SU-DHL-6 (cell line): ENCODE measurements around the gene RBM20.

Experiments
- H2AFZ ChIP-seq: fragments of 200-600 bp; sonication (generic); 2 replicates; pipeline ENCODE4 v1.6.1; 2014; ENCODE audit warnings: low read depth, mild to moderate bottlenecking, moderate library complexity, mixed read lengths, antibody characterized with exemption, low read length; ENCODE audit not compliant: severe bottlenecking
- H3F3A ChIP-seq: fragments of 200-600 bp; shearing (Covaris generic); 2 replicates; pipeline ENCODE4 v1.6.0; 2016; ENCODE audit warnings: antibody characterized with exemption, mild to moderate bottlenecking; ENCODE audit not compliant: insufficient read depth
- H3K27ac ChIP-seq: fragments of 200-600 bp; sonication (generic); 2 replicates; pipeline ENCODE4 v1.5.1; 2016; ENCODE audit warnings: low read depth, mild to moderate bottlenecking, low read length, moderate library complexity, mixed read lengths
- H3K27me3 ChIP-seq: fragments of 200-600 bp; sonication (generic), shearing (Covaris generic); 2 replicates; pipeline ENCODE4 v1.6.0; 2014; ENCODE audit warnings: mild to moderate bottlenecking, low read length
- H3K36me3 ChIP-seq: fragments of 200-600 bp; sonication (generic); 2 replicates; pipeline ENCODE4 v1.6.1; 2014; ENCODE audit warnings: mild to moderate bottlenecking, low read length, mixed read lengths
- H3K4me2 ChIP-seq: fragments of 300-600, 200-600 bp; shearing (Covaris generic), sonication (generic); 2 replicates; pipeline ENCODE4 v1.6.0; 2014; ENCODE audit warnings: low read length, low read depth, mild to moderate bottlenecking; ENCODE audit not compliant: poor library complexity, severe bottlenecking
- H3K4me3 ChIP-seq: fragments of 200-600 bp; sonication (generic); 2 replicates; pipeline ENCODE4 v1.5.1; 2014; ENCODE audit warnings: antibody characterized with exemption, low read length, mild to moderate bottlenecking, mixed read lengths; ENCODE audit not compliant: insufficient read depth, poor library complexity, severe bottlenecking
- H3K79me2 ChIP-seq: fragments of 200-600 bp; sonication (generic); 2 replicates; pipeline ENCODE4 v1.6.1; 2014; ENCODE audit warnings: mild to moderate bottlenecking, low read length, moderate library complexity; ENCODE audit not compliant: insufficient read depth
- H3K9ac ChIP-seq: fragments of 200-600 bp; sonication (generic); 2 replicates; pipeline ENCODE4 v1.7.0; 2014; ENCODE audit warnings: mild to moderate bottlenecking, low read length
- H3K9me2 ChIP-seq: fragments of 200-600 bp; sonication (generic); replicated peaks from 2 replicates; pipeline ENCODE4 v1.6.1; 2014; ENCODE audit warnings: low read length; ENCODE audit not compliant: insufficient read depth
- H3K9me3 ChIP-seq: fragments of 200-600 bp; sonication (generic); 2 replicates; pipeline ENCODE4 v1.6.1; 2014; ENCODE audit warnings: low read length, mixed read lengths; ENCODE audit not compliant: insufficient read depth
- H4K20me1 ChIP-seq: fragments of 200-600 bp; sonication (generic); 2 replicates; pipeline ENCODE4 v1.6.1; 2014; ENCODE audit warnings: low read depth, mild to moderate bottlenecking, antibody characterized with exemption, low read length, moderate library complexity, mixed read lengths
- EZH2phosphoT487 ChIP-seq: fragments of 200-600 bp; sonication (generic), shearing (Covaris generic); conservative IDR thresholded peaks from 2 replicates; pipeline ENCODE4 v1.6.1; 2018; ENCODE audit warnings: mild to moderate bottlenecking, antibody characterized with exemption, low read length, moderate library complexity, mixed read lengths
- TF ChIP-seq, protein P1 (sequence below): fragments of 200-600 bp; sonication (generic); IDR thresholded peaks from one replicate; pipeline ENCODE4 v1.5.1; 2017; ENCODE audit warnings: antibody characterized with exemption, mild to moderate bottlenecking, low read length, moderate library complexity; ENCODE audit not compliant: insufficient read depth, poor library complexity, severe bottlenecking

The RBM20 gene

DNA sequence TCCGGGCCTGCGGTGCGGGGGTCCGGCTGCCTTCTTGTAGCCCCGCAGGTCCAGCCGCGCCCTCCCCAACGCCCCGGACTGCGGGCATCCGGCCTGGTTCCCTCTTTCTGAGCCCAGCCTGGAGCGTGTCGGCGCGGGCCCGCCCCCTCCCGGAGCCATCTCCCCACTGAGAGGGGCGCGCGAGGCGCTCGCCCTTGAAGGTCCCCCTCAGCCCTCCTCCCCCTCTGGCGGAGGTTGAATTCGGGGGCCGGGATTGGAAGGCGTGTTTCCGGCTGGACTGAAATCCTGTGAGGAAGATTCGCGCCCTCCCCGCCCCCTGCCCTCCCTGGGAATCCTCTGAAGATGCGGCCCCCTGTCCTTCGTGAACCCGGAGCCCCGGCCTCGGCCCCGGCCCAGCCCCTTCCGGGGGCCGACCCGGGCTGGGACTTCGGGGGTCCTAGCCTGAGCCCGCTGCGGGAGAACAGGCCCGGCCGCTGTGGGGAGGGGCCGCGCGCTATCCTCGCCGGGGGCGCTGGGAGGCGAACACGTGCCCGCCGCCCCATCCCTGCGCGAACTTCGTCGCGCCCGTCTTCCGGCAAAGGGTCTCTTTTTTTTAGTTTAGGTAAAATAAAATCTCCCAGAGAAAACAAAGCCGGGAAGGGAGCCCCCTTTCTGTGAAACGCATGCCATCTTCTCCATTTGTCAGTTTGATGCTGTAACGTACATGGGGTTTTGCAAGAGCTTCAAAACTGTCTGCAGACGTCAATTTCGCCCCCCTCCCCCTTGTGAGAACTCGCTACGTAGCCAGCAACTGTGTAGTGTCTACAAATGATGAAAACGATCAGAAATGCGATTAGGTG is 228.2 kb downstream of the RBM20 start:
- peaks cover 15% of the 10 kb centered on the region for H3K36me3 ChIP-seq
- no peaks in the 10 kb centered on the region for H3K9me3 ChIP-seq
- H3K27ac ChIP-seq, result peak overlapping the region; percentile 89
- H3F3A ChIP-seq, result peaks cover 51% of the 10 kb centered on the region
- peak overlapping the region; percentile 76 for H3K9ac ChIP-seq
- H3K4me2 ChIP-seq, result peak overlapping the region; percentile 99
- peak overlapping the region; percentile 78 for H3K4me3 ChIP-seq
- H2AFZ ChIP-seq, result peak overlapping the region; percentile 74
- no peaks in the 10 kb centered on the region for H4K20me1 ChIP-seq
- H3K27me3 ChIP-seq, result no peaks in the 10 kb centered on the region
- TF ChIP-seq, protein P1, sequence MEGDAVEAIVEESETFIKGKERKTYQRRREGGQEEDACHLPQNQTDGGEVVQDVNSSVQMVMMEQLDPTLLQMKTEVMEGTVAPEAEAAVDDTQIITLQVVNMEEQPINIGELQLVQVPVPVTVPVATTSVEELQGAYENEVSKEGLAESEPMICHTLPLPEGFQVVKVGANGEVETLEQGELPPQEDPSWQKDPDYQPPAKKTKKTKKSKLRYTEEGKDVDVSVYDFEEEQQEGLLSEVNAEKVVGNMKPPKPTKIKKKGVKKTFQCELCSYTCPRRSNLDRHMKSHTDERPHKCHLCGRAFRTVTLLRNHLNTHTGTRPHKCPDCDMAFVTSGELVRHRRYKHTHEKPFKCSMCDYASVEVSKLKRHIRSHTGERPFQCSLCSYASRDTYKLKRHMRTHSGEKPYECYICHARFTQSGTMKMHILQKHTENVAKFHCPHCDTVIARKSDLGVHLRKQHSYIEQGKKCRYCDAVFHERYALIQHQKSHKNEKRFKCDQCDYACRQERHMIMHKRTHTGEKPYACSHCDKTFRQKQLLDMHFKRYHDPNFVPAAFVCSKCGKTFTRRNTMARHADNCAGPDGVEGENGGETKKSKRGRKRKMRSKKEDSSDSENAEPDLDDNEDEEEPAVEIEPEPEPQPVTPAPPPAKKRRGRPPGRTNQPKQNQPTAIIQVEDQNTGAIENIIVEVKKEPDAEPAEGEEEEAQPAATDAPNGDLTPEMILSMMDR, result no peak
- TF ChIP-seq EZH2phosphoT487, result no peak
- no peaks in the 10 kb centered on the region for H3K9me2 ChIP-seq
- peaks cover 47% of the 10 kb centered on the region for H3K79me2 ChIP-seq

DNA sequence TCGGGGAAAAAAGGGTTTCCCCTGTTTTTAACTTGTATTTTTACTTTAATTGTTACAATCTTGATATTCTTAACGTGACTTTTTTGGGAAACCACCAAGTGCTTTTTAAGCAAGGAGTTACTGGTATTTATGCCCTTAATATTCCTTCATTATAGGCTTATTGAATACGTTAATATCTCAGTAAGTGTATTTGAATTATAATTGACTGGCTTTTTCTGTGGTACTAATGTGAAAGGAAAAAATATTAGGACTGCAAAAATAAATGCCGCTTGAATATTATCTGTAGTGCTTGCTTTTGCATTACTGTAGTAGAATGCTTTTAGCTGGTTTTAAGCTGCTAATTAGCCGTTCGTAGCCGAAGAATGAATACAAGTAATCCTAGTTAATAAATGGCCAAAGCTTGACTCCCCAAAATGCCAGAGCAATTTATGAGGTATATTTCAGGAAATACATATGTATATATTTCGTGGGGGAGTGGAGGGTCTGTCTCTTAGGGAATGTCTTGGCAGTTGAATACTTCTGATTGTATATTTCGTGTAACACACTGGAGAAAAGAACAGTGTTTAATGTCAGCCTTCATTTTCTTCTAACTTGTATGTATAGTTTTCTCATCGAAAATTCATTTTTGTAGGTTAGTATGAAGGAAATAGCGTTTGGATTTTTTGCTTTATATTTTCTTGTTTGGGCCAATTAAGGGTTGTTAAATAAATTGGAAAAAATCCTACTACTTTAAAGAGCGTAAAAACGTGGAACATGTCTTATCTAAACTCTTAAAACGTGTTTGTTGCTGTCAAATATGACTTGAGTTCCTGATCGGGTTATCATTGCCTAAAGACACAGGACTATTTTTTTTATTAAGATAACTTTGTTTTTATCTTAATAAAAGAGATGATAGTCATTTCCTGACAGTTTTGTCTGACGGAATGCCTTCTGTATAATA is 229.1 kb downstream of the RBM20 start:
- H3K4me2 ChIP-seq, result peak overlapping the region; percentile 99
- H3K4me3 ChIP-seq, result peak overlapping the region; percentile 78
- H2AFZ ChIP-seq, result peak overlapping the region; percentile 74
- peaks cover 22% of the 10 kb centered on the region for H3K36me3 ChIP-seq
- no peaks in the 10 kb centered on the region for H3K9me2 ChIP-seq
- no peaks in the 10 kb centered on the region for H3K27me3 ChIP-seq
- peaks cover 47% of the 10 kb centered on the region for H3K79me2 ChIP-seq
- H3F3A ChIP-seq, result peaks cover 43% of the 10 kb centered on the region
- H3K9me3 ChIP-seq, result no peaks in the 10 kb centered on the region
- no peaks in the 10 kb centered on the region for H4K20me1 ChIP-seq
- no peak for TF ChIP-seq EZH2phosphoT487
- TF ChIP-seq, protein P1, result no peak
- H3K27ac ChIP-seq, result peak overlapping the region; percentile 89
- H3K9ac ChIP-seq, result peak overlapping the region; percentile 76

DNA sequence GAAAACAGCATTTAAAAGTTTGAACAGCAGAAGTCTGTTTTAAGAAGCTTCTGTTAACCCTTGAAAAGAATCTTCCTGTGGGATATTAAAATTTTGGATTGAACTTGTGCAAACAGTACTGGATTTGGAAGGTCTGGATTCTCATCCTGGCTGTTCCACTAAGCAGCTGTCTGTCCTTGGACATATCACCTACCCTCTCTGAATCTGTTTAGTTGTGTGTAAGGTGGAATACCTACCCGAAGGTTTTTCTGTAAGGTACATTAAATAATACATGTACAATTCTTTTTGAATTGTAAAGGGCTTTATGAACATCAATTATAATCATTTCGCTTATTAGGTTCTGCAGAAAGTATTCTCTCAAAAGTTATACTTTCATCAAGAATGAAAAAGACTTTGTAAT is 229.8 kb downstream of the RBM20 start:
- Histone ChIP-seq H4K20me1 (no peaks in the 10 kb centered on the region), H3K9ac (peak overlapping the region; percentile 76), H2AFZ (no peak overlapping the region), H3K36me3 (peaks cover 22% of the 10 kb centered on the region), H3K4me2 (peak overlapping the region; percentile 99), H3K27me3 (no peaks in the 10 kb centered on the region), H3K9me2 (no peaks in the 10 kb centered on the region), H3K27ac (peak overlapping the region; percentile 89), H3F3A (peaks cover 36% of the 10 kb centered on the region), H3K79me2 (peaks cover 47% of the 10 kb centered on the region), H3K4me3 (peak overlapping the region; percentile 78), H3K9me3 (no peaks in the 10 kb centered on the region)
- no peak for TF ChIP-seq EZH2phosphoT487
- TF ChIP-seq, protein P1, result no peak
